HG03521 (cell line): ENCODE data around the gene SLC26A11.
"Not testable (repeated sequence)": the region's sequence is repeated elsewhere in the genome, so short reads cannot be mapped to it uniquely, and the experiment has no call there.

Source experiments
- ATAC-seq: cut with Tn5 transposase; IDR thresholded peaks from one replicate; pipeline ENCODE4 v1.9.1; 2021; ENCODE audit warnings: mild to moderate bottlenecking, moderate library complexity; ENCODE audit not compliant: unreplicated experiment

The SLC26A11 gene

GRCh38 chr17:80243526-80244433 lies 23.6 kb downstream of the SLC26A11 start:
- ATAC-seq = no peak

GRCh38 chr17:80244448-80244847 lies 24.2 kb downstream of the SLC26A11 start:
- not testable (repeated sequence) for ATAC-seq

GRCh38 chr17:80244871-80245509 lies 24.8 kb downstream of the SLC26A11 start:
- no peak for ATAC-seq

- no peak for ATAC-seq
These were observed 25.5 kb downstream of the SLC26A11 start for GRCh38 chr17:80245566-80246265.

- ATAC-seq = no peak
These were observed 26.0 kb downstream of the SLC26A11 start for GRCh38 chr17:80246266-80246681.

- ATAC-seq = no peak
These were observed 26.5 kb downstream of the SLC26A11 start for GRCh38 chr17:80246726-80247125.

- no peak for ATAC-seq
These were observed 27.3 kb downstream of the SLC26A11 start for GRCh38 chr17:80247561-80247960.

- no peak for ATAC-seq
These were observed 28.0 kb downstream of the SLC26A11 start for GRCh38 chr17:80248001-80248893.

- no peak for ATAC-seq
These were observed 28.9 kb downstream of the SLC26A11 start for GRCh38 chr17:80248894-80249710.

GRCh38 chr17:80251966-80252365 lies 31.7 kb downstream of the SLC26A11 start:
- ATAC-seq = no peak

- no peak for ATAC-seq
These were observed 32.6 kb downstream of the SLC26A11 start for GRCh38 chr17:80252871-80253270.

- no peak for ATAC-seq
These were observed 33.6 kb downstream of the SLC26A11 start for GRCh38 chr17:80253631-80254395.

- no peak for ATAC-seq
These were observed 34.4 kb downstream of the SLC26A11 start for GRCh38 chr17:80254396-80255251.

GRCh38 chr17:80256034-80256350 lies 35.8 kb downstream of the SLC26A11 start:
- ATAC-seq = no peak

GRCh38 chr17:80257716-80258213 lies 37.5 kb downstream of the SLC26A11 start:
- no peak for ATAC-seq

- ATAC-seq = not testable (repeated sequence)
These were observed 38.1 kb downstream of the SLC26A11 start for GRCh38 chr17:80258296-80258695.

GRCh38 chr17:80259457-80260068 lies 39.3 kb downstream of the SLC26A11 start:
- no peak for ATAC-seq
